ENCODE data around the gene FAM222B.
A peak's percentile ranks its signal among the peaks of the same experiment; 100 is the strongest.

FAM222B gene

DNA sequence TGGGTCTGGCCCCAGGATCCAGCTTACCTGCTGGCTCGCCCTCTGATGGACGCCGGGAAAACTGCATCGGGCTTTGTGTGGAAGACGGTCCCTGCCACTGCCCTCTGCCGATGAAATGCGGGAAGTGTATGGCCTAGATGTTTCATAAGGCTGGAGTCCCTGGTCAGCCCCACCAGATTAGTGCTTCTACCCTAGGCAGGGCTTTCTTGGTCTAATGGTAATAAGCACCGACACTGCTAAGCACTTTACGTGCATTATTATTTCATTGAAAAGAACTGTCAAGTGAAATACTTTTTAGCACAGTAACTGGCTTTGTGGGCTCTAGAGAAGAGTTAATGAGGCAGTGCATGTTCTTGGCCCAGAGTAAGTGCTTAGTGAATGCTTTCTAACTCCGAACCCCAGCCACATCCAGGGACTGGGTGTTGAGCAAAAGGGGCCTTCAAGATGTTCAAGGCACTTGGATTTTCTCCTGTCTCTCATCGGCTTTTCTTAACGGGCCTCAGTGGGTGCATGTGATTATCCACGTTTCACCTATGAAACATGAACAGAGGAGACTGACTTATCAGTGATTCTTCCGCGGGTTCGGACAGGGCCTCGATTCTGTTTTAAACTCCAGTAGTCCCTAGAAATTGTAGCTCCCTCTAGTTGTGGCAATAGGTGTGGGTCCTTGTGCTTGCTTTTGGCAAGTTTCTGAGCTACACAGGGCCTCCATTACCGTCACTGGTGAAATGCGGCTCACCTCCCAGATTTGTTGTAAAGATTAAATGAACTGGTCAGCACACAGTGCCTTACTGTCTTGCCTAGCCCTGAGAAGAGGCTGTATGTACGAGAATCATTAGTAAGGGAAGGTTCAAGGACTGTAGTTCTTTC, 92.2 kb downstream of the FAM222B start (continued):
- TF ChIP-seq, protein P1, sequence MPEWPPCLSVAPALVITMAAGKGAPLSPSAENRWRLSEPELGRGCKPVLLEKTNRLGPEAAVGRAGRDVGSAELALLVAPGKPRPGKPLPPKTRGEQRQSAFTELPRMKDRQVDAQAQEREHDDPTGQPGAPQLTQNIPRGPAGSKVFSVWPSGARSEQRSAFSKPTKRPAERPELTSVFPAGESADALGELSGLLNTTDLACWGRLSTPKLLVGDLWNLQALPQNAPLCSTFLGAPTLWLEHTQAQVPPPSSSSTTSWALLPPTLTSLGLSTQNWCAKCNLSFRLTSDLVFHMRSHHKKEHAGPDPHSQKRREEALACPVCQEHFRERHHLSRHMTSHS (tag by site-specific recombination; IDR thresholded peaks at IDR 0.05) = no peak
- TF ChIP-seq, protein P2, sequence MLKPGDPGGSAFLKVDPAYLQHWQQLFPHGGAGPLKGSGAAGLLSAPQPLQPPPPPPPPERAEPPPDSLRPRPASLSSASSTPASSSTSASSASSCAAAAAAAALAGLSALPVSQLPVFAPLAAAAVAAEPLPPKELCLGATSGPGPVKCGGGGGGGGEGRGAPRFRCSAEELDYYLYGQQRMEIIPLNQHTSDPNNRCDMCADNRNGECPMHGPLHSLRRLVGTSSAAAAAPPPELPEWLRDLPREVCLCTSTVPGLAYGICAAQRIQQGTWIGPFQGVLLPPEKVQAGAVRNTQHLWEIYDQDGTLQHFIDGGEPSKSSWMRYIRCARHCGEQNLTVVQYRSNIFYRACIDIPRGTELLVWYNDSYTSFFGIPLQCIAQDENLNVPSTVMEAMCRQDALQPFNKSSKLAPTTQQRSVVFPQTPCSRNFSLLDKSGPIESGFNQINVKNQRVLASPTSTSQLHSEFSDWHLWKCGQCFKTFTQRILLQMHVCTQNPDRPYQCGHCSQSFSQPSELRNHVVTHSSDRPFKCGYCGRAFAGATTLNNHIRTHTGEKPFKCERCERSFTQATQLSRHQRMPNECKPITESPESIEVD (tag by site-specific recombination; IDR thresholded peaks at IDR 0.05) = no peak
- TF ChIP-seq, protein P3, sequence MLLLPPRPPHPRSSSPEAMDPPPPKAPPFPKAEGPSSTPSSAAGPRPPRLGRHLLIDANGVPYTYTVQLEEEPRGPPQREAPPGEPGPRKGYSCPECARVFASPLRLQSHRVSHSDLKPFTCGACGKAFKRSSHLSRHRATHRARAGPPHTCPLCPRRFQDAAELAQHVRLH (tag by site-specific recombination; IDR thresholded peaks at IDR 0.05) = no peak
- peak; percentile 58; the same call in 1 of the 2 replicates for TF ChIP-seq KLF10 (tag by site-specific recombination; IDR thresholded peaks at IDR 0.05)
- TF ChIP-seq SCRT2 (tag by site-specific recombination; IDR thresholded peaks at IDR 0.05) = no peak
- no peak for TF ChIP-seq ZNF394 (tag by site-specific recombination; IDR thresholded peaks at IDR 0.05; ENCODE audit: borderline replicate concordance)
- no peak for TF ChIP-seq ZSCAN16 (tag by site-specific recombination; IDR thresholded peaks at IDR 0.05)
- TF ChIP-seq ZFP41 (tag by site-specific recombination; IDR thresholded peaks at IDR 0.05; ENCODE audit: borderline replicate concordance) = no peak
- no peak for TF ChIP-seq ZNF155 (tag by site-specific recombination; IDR thresholded peaks at IDR 0.05)
- TF ChIP-seq ZNF776 (tag by site-specific recombination; IDR thresholded peaks at IDR 0.05; ENCODE audit: borderline replicate concordance) = no peak
- TF ChIP-seq, protein P4, sequence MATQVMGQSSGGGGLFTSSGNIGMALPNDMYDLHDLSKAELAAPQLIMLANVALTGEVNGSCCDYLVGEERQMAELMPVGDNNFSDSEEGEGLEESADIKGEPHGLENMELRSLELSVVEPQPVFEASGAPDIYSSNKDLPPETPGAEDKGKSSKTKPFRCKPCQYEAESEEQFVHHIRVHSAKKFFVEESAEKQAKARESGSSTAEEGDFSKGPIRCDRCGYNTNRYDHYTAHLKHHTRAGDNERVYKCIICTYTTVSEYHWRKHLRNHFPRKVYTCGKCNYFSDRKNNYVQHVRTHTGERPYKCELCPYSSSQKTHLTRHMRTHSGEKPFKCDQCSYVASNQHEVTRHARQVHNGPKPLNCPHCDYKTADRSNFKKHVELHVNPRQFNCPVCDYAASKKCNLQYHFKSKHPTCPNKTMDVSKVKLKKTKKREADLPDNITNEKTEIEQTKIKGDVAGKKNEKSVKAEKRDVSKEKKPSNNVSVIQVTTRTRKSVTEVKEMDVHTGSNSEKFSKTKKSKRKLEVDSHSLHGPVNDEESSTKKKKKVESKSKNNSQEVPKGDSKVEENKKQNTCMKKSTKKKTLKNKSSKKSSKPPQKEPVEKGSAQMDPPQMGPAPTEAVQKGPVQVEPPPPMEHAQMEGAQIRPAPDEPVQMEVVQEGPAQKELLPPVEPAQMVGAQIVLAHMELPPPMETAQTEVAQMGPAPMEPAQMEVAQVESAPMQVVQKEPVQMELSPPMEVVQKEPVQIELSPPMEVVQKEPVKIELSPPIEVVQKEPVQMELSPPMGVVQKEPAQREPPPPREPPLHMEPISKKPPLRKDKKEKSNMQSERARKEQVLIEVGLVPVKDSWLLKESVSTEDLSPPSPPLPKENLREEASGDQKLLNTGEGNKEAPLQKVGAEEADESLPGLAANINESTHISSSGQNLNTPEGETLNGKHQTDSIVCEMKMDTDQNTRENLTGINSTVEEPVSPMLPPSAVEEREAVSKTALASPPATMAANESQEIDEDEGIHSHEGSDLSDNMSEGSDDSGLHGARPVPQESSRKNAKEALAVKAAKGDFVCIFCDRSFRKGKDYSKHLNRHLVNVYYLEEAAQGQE (tag by site-specific recombination; IDR thresholded peaks at IDR 0.05) = no peak
- TF ChIP-seq, protein P5, sequence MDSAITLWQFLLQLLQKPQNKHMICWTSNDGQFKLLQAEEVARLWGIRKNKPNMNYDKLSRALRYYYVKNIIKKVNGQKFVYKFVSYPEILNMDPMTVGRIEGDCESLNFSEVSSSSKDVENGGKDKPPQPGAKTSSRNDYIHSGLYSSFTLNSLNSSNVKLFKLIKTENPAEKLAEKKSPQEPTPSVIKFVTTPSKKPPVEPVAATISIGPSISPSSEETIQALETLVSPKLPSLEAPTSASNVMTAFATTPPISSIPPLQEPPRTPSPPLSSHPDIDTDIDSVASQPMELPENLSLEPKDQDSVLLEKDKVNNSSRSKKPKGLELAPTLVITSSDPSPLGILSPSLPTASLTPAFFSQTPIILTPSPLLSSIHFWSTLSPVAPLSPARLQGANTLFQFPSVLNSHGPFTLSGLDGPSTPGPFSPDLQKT (IDR thresholded peaks at IDR 0.05; ENCODE audit: borderline replicate concordance, low read depth, low read length) = no peak
- no peak for TF ChIP-seq ZNF623 (tag by site-specific recombination; IDR thresholded peaks at IDR 0.05)
- no peak for TF ChIP-seq ZBTB8A (tag by site-specific recombination; IDR thresholded peaks at IDR 0.05)
- TF ChIP-seq ZNF184 (tag by site-specific recombination; IDR thresholded peaks at IDR 0.05) = no peak
- no peak for TF ChIP-seq ZNF350 (tag by site-specific recombination; IDR thresholded peaks at IDR 0.05)
- no peak for TF ChIP-seq ZNF791 (tag by site-specific recombination; IDR thresholded peaks at IDR 0.05)
- TF ChIP-seq ZNF558 (tag by site-specific recombination; IDR thresholded peaks at IDR 0.05) = no peak
- TF ChIP-seq ZBTB20 (tag by site-specific recombination; IDR thresholded peaks at IDR 0.05) = no peak
- TF ChIP-seq, protein P6, sequence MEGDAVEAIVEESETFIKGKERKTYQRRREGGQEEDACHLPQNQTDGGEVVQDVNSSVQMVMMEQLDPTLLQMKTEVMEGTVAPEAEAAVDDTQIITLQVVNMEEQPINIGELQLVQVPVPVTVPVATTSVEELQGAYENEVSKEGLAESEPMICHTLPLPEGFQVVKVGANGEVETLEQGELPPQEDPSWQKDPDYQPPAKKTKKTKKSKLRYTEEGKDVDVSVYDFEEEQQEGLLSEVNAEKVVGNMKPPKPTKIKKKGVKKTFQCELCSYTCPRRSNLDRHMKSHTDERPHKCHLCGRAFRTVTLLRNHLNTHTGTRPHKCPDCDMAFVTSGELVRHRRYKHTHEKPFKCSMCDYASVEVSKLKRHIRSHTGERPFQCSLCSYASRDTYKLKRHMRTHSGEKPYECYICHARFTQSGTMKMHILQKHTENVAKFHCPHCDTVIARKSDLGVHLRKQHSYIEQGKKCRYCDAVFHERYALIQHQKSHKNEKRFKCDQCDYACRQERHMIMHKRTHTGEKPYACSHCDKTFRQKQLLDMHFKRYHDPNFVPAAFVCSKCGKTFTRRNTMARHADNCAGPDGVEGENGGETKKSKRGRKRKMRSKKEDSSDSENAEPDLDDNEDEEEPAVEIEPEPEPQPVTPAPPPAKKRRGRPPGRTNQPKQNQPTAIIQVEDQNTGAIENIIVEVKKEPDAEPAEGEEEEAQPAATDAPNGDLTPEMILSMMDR (tag by site-specific recombination; IDR thresholded peaks at IDR 0.05) = peak; percentile 96
- TF ChIP-seq BCL11B (tag by site-specific recombination; IDR thresholded peaks at IDR 0.05; ENCODE audit: low read depth) = no peak
- TF ChIP-seq, protein P7, sequence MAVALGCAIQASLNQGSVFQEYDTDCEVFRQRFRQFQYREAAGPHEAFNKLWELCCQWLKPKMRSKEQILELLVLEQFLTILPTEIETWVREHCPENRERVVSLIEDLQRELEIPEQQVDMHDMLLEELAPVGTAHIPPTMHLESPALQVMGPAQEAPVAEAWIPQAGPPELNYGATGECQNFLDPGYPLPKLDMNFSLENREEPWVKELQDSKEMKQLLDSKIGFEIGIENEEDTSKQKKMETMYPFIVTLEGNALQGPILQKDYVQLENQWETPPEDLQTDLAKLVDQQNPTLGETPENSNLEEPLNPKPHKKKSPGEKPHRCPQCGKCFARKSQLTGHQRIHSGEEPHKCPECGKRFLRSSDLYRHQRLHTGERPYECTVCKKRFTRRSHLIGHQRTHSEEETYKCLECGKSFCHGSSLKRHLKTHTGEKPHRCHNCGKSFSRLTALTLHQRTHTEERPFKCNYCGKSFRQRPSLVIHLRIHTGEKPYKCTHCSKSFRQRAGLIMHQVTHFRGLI (tag by site-specific recombination; IDR thresholded peaks at IDR 0.05) = peak; percentile 92
- TF ChIP-seq ZNF19 (tag by site-specific recombination; IDR thresholded peaks at IDR 0.05; ENCODE audit: low read depth) = no peak
- TF ChIP-seq KLF7 (tag by site-specific recombination; IDR thresholded peaks at IDR 0.05; ENCODE audit: borderline replicate concordance) = no peak
- TF ChIP-seq ZNF335 (tag by site-specific recombination; conservative IDR thresholded peaks at IDR 0.05) = no peak
- TF ChIP-seq, protein P8, sequence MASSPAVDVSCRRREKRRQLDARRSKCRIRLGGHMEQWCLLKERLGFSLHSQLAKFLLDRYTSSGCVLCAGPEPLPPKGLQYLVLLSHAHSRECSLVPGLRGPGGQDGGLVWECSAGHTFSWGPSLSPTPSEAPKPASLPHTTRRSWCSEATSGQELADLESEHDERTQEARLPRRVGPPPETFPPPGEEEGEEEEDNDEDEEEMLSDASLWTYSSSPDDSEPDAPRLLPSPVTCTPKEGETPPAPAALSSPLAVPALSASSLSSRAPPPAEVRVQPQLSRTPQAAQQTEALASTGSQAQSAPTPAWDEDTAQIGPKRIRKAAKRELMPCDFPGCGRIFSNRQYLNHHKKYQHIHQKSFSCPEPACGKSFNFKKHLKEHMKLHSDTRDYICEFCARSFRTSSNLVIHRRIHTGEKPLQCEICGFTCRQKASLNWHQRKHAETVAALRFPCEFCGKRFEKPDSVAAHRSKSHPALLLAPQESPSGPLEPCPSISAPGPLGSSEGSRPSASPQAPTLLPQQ (tag by site-specific recombination; IDR thresholded peaks at IDR 0.05) = no peak

All from HEK293 (cell line).